B cell (primary cell): ENCODE measurements around the gene PLAAT4.

Source experiments
- CTCF ChIP-seq: fragments of 200-600 bp; IDR thresholded peaks from one replicate; pipeline ENCODE4 v1.8.0; 2022; ENCODE audit warnings: antibody characterized with exemption, mild to moderate bottlenecking
- EZH2 ChIP-seq: IDR thresholded peaks from 2 replicates; pipeline ENCODE4 v1.6.1; 2012; ENCODE audit warnings: borderline replicate concordance, low read depth, mild to moderate bottlenecking, moderate library complexity, low read length; ENCODE audit not compliant: insufficient read depth, poor library complexity, severe bottlenecking

- TF ChIP-seq CTCF = no peak
- no peak for TF ChIP-seq EZH2
Measured at GRCh38 chr11:63547061-63547460, 10.5 kb downstream of the PLAAT4 start.
